ENCODE data around the gene LTBP1. TPM values are rescaled to one million over a fixed set of nuclear protein-coding genes. Genes with fewer than 3 reads are reported as not detected.

LTBP1 gene
- total and polyA plus RNA-seq, 2 of the 13 experiments (the other 11 are each of a cell fraction or from before 2014, with no cell fraction given), result 0.12 to 0.22 TPM

DNA sequence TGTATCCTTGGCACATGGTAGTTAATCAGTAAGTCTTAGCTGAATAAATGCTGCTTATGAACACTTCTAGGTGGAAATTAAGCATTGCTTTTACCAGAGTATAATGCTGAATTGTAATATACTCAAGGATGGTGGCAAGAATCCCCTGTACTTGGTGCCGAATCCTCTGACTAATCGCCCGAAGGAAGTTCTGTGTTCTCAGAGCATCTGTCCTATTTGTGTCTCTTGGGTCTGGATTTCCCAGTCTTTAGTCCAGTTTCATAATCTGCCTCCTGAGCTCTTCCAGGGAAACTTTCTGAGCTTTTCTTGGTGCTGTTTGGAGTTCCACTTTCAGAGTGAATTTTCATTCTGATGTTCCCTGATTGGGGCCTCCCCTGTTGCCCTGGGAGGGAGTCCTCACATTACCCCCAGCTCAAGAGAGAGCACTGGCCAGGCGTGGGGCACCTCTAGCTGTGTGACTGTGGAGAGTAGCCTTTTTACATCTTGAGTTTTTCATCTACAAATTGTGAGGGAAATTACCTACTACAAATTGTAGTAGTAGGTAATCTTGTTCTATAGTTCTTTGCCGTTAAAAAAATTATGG, 144.9 kb downstream of the LTBP1 start:
- in situ Hi-C loops (cut with HindIII; ENCODE audit: extremely low pct_ligation_motif_present, low pct_unique_long_range_greater_than_20kb), result no loop called here
- FAIRE-seq (no peak), DNase-seq (ENCODE audit: low spot score) (no peak), ATAC-seq (no peak)
- Histone ChIP-seq H2AFZ (ENCODE audit: low read length) (no peak overlapping the region), H3K4me2 (ENCODE audit: low read depth, low read length) (no peak overlapping the region), H3K4me1 (ENCODE audit: insufficient read depth, low read length) (no peaks in the 10 kb centered on the region), H3K27me3 (ENCODE audit: control insufficient read depth in 1 of 2, insufficient read depth in 2 of 2, low read length in 2 of 2) (no peaks in the 10 kb centered on the region), H3K4me3 (replicated peaks in 1 of 3; ENCODE audit: insufficient read depth in 1 of 3, low read depth in 2 of 3, low read length in 3 of 3) (no peak overlapping the region), H3K9me3 (ENCODE audit: low read length) (no peaks in the 10 kb centered on the region), H3K36me3 (replicated peaks in 1 of 2; ENCODE audit: control insufficient read depth in 1 of 2, insufficient read depth in 2 of 2, low read length in 2 of 2) (no peaks in the 10 kb centered on the region), H4K20me1 (ENCODE audit: insufficient read depth, low read length) (no peaks in the 10 kb centered on the region), H3K9ac (ENCODE audit: insufficient read depth, low read depth, low read length) (no peak overlapping the region), H3K27ac (ENCODE audit: extremely low read length, insufficient read depth, low read length) (no peak overlapping the region), H3K79me2 (ENCODE audit: insufficient read depth, low read length) (no peaks in the 10 kb centered on the region)
- ChIA-PET CTCF (ENCODE audit: low intra/inter-chr PET ratio, low total read pairs) (no interaction called here), POLR2A (no interaction called here)
- intact Hi-C loops (cut with micrococcal nuclease; ENCODE audit: unreplicated experiment), result no loop called here
- no TSS peak for BruUV-seq (replicated peaks)
- TF ChIP-seq FOXM1 (CRISPR knock-in tag; IDR thresholded peaks at IDR 0.05), result no peak
- TF ChIP-seq SP1 (IDR thresholded peaks at IDR 0.05), result no peak
- TF ChIP-seq SP1 (CRISPR knock-in tag; IDR thresholded peaks at IDR 0.05), result no peak
- no peak for TF ChIP-seq MAZ (IDR thresholded peaks at IDR 0.05; ENCODE audit: borderline replicate concordance, low read depth, low read length)
- TF ChIP-seq MAZ (CRISPR knock-in tag; IDR thresholded peaks at IDR 0.05; ENCODE audit: low read depth), result no peak
- TF ChIP-seq, protein P1, sequence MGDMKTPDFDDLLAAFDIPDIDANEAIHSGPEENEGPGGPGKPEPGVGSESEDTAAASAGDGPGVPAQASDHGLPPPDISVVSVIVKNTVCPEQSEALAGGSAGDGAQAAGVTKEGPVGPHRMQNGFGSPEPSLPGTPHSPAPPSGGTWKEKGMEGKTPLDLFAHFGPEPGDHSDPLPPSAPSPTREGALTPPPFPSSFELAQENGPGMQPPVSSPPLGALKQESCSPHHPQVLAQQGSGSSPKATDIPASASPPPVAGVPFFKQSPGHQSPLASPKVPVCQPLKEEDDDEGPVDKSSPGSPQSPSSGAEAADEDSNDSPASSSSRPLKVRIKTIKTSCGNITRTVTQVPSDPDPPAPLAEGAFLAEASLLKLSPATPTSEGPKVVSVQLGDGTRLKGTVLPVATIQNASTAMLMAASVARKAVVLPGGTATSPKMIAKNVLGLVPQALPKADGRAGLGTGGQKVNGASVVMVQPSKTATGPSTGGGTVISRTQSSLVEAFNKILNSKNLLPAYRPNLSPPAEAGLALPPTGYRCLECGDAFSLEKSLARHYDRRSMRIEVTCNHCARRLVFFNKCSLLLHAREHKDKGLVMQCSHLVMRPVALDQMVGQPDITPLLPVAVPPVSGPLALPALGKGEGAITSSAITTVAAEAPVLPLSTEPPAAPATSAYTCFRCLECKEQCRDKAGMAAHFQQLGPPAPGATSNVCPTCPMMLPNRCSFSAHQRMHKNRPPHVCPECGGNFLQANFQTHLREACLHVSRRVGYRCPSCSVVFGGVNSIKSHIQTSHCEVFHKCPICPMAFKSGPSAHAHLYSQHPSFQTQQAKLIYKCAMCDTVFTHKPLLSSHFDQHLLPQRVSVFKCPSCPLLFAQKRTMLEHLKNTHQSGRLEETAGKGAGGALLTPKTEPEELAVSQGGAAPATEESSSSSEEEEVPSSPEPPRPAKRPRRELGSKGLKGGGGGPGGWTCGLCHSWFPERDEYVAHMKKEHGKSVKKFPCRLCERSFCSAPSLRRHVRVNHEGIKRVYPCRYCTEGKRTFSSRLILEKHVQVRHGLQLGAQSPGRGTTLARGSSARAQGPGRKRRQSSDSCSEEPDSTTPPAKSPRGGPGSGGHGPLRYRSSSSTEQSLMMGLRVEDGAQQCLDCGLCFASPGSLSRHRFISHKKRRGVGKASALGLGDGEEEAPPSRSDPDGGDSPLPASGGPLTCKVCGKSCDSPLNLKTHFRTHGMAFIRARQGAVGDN (CRISPR knock-in tag; IDR thresholded peaks at IDR 0.05), result no peak
- no peak for TF ChIP-seq MIER3 (CRISPR knock-in tag; IDR thresholded peaks at IDR 0.05; ENCODE audit: borderline replicate concordance)
- TF ChIP-seq, protein P2, sequence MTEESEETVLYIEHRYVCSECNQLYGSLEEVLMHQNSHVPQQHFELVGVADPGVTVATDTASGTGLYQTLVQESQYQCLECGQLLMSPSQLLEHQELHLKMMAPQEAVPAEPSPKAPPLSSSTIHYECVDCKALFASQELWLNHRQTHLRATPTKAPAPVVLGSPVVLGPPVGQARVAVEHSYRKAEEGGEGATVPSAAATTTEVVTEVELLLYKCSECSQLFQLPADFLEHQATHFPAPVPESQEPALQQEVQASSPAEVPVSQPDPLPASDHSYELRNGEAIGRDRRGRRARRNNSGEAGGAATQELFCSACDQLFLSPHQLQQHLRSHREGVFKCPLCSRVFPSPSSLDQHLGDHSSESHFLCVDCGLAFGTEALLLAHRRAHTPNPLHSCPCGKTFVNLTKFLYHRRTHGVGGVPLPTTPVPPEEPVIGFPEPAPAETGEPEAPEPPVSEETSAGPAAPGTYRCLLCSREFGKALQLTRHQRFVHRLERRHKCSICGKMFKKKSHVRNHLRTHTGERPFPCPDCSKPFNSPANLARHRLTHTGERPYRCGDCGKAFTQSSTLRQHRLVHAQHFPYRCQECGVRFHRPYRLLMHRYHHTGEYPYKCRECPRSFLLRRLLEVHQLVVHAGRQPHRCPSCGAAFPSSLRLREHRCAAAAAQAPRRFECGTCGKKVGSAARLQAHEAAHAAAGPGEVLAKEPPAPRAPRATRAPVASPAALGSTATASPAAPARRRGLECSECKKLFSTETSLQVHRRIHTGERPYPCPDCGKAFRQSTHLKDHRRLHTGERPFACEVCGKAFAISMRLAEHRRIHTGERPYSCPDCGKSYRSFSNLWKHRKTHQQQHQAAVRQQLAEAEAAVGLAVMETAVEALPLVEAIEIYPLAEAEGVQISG (CRISPR knock-in tag; IDR thresholded peaks at IDR 0.05), result no peak
- no peak for TF ChIP-seq YEATS4 (CRISPR knock-in tag; IDR thresholded peaks at IDR 0.05; ENCODE audit: borderline replicate concordance)
- TF ChIP-seq MAFK (conservative IDR thresholded peaks at IDR 0.05 in 1 of 2, IDR thresholded peaks at IDR 0.05 in 1 of 2; ENCODE audit: low read length in 2 of 2), result no peak
- no peak for TF ChIP-seq ATAD3A (CRISPR knock-in tag; IDR thresholded peaks at IDR 0.05)
- WGBS (ENCODE audit: low lambda C conversion rate), result 50% methylated on average over 5 of the region's 5 CpGs

Measured in HepG2 (cell line).